Activated CD8-positive, alpha-beta memory T cell treated with anti-CD3 and anti-CD28 coated beads, Interleukin-2, amount 50 U/mL, for 1 hour (primary cell): ENCODE data around the gene ASAP2.

Source experiments
- DNase-seq: peaks from one replicate; pipeline ENCODE4 v3.0.0-alpha.2; 2020; ENCODE audit errors: extremely low read depth

The ASAP2 gene

GRCh38 chr2:9424447-9425164 is 218.0 kb downstream of the ASAP2 start:
- DNase-seq = no peak

GRCh38 chr2:9428965-9429577 is 222.5 kb downstream of the ASAP2 start:
- no peak for DNase-seq

GRCh38 chr2:9430316-9431293 is 224.0 kb downstream of the ASAP2 start:
- DNase-seq = no peak

- DNase-seq = no peak
These were observed 227.9 kb downstream of the ASAP2 start for GRCh38 chr2:9434489-9434888.

GRCh38 chr2:9439536-9439935 is 232.9 kb downstream of the ASAP2 start:
- no peak for DNase-seq

- no peak for DNase-seq
These were observed 233.6 kb downstream of the ASAP2 start for GRCh38 chr2:9440058-9440727.

- no peak for DNase-seq
These were observed 234.9 kb downstream of the ASAP2 start for GRCh38 chr2:9441556-9441955.

GRCh38 chr2:9443526-9443925 is 236.9 kb downstream of the ASAP2 start:
- DNase-seq = no peak

- no peak for DNase-seq
These were observed 238.5 kb downstream of the ASAP2 start for GRCh38 chr2:9445089-9445488.

- DNase-seq = no peak
These were observed 244.6 kb downstream of the ASAP2 start for GRCh38 chr2:9451231-9451630.
